Activated T-helper 9 cell treated with anti-CD3 and anti-CD28 coated beads, Interleukin-2, amount 50 U/mL, for 16 hours (primary cell): Measurements from ENCODE around the gene SARM1.
"Not testable (repeated sequence)": the region's sequence is repeated elsewhere in the genome, so short reads cannot be mapped to it uniquely, and the experiment has no call there.

Experiments
- DNase-seq: peaks from one replicate; pipeline ENCODE4 v3.0.0-alpha.2; 2020; ENCODE audit warnings: low read depth

SARM1 gene

GRCh38 chr17:28426081-28426519 lies 54.6 kb downstream of the SARM1 start:
- DNase-seq = no peak

- DNase-seq = no peak
Observed at GRCh38 chr17:28427371-28427770, 55.9 kb downstream of the SARM1 start.

- DNase-seq = not testable (repeated sequence)
Observed at GRCh38 chr17:28427982-28428381, 56.5 kb downstream of the SARM1 start.

- DNase-seq = no peak
Observed at GRCh38 chr17:28433721-28434120, 62.2 kb downstream of the SARM1 start.

- not testable (repeated sequence) for DNase-seq
Observed at GRCh38 chr17:28434326-28434725, 62.8 kb downstream of the SARM1 start.

GRCh38 chr17:28443901-28444638 lies 72.6 kb downstream of the SARM1 start:
- DNase-seq = no peak

- DNase-seq = no peak
Observed at GRCh38 chr17:28446716-28447395, 75.4 kb downstream of the SARM1 start.

- DNase-seq = no peak
Observed at GRCh38 chr17:28447396-28447760, 75.9 kb downstream of the SARM1 start.

GRCh38 chr17:28449859-28450258 lies 78.4 kb downstream of the SARM1 start:
- DNase-seq = no peak
